K562 (cell line): ENCODE data around the gene CLCN1. TPM values are rescaled to one million over a fixed set of nuclear protein-coding genes. Genes with fewer than 3 reads are reported as not detected.
A peak's percentile ranks its signal among the peaks of the same experiment; 100 is the strongest.

ENCODE experiments used
- MAZ ChIP-seq, 2 experiments: fragments of 450-650 bp in 1 of 2; sonication (generic) in 1 of 2; formaldehyde crosslinking; IDR thresholded peaks in 1 of 2; conservative IDR thresholded peaks in 1 of 2; 2 replicates each; pipeline versions ENCODE4 v1.4.0 to v1.5.0; 2020; ENCODE audit warnings: mild to moderate bottlenecking in 1 of 2, missing genetic modification reagents in 1 of 2
- SMARCA4 ChIP-seq: fragments of 450-650 bp; IDR thresholded peaks from 2 replicates; pipeline ENCODE4 v1.6.1; 2016
- SNIP1 ChIP-seq: fragments of 450-650 bp; IDR thresholded peaks from 2 replicates; pipeline ENCODE4 v1.7.1; 2017; ENCODE audit warnings: low read depth, mild to moderate bottlenecking
- ZNF239 ChIP-seq: fragments of 250-450 bp; sonication (Bioruptor Pico); IDR thresholded peaks from 2 replicates; pipeline ENCODE4 v1.4.0; 2020; ENCODE audit warnings: mild to moderate bottlenecking
- polyA plus RNA-seq, 8 experiments: library from polyadenylated mRNA; depleted of rRNA in 4 of 8; stranded (reverse) in 5 of 8; unstranded in 3 of 8; fragments of >200 nt; fragmentation: Nextera tagmentation in 2 of 8; fragmentation: Illumina TruSeq in 1 of 8; extraction: Ambion mirVana in 2 of 8; extraction: Trizol in 1 of 8; gene quantifications; 2 replicates each; pipeline versions ENCODE4 v1.2.1 to v1.2.3, GENCODE V29; 2011 to 2014; ENCODE audit warnings: inconsistent platforms in 1 of 8, missing spikeins in 1 of 8
- total RNA-seq, 7 experiments: library from RNA; depleted of rRNA in 6 of 7; stranded (reverse); fragments of >200 nt in 6 of 7; fragmentation: Illumina TruSeq in 2 of 7; extraction: Trizol in 2 of 7; gene quantifications; 2 replicates each; pipeline versions ENCODE4 v1.2.1 to v1.2.3, GENCODE V29; 2011 to 2021; ENCODE audit warnings: low replicate concordance in 1 of 7
- TF ChIP-seq, protein P1 (sequence below): fragments of 250-450 bp; sonication (Bioruptor Pico); IDR thresholded peaks from 2 replicates; pipeline ENCODE4 v1.4.0; 2020
- TF ChIP-seq, protein P2 (sequence below), 2 experiments: fragments of 450-650 bp in 1 of 2; sonication (generic) in 1 of 2; formaldehyde crosslinking in 1 of 2; IDR thresholded peaks in 1 of 2; conservative IDR thresholded peaks in 1 of 2; 2 replicates each; pipeline versions ENCODE4 v1.6.1 to v1.8.1; 2016 to 2023; ENCODE audit warnings: mild to moderate bottlenecking in 2 of 2, moderate library complexity in 2 of 2, inconsistent platforms in 1 of 2, missing genetic modification reagents in 1 of 2

CLCN1 gene
- total and polyA plus RNA-seq, 9 of the 15 experiments (the other 6 are each of a cell fraction or from before 2014, with no cell fraction given) = 0.01 to 0.11 (median 0.04) TPM; not detected in 4

GRCh38 chr7:143295870-143296269 is 20.0 kb upstream of the CLCN1 start (continued):
- TF ChIP-seq, protein P1, sequence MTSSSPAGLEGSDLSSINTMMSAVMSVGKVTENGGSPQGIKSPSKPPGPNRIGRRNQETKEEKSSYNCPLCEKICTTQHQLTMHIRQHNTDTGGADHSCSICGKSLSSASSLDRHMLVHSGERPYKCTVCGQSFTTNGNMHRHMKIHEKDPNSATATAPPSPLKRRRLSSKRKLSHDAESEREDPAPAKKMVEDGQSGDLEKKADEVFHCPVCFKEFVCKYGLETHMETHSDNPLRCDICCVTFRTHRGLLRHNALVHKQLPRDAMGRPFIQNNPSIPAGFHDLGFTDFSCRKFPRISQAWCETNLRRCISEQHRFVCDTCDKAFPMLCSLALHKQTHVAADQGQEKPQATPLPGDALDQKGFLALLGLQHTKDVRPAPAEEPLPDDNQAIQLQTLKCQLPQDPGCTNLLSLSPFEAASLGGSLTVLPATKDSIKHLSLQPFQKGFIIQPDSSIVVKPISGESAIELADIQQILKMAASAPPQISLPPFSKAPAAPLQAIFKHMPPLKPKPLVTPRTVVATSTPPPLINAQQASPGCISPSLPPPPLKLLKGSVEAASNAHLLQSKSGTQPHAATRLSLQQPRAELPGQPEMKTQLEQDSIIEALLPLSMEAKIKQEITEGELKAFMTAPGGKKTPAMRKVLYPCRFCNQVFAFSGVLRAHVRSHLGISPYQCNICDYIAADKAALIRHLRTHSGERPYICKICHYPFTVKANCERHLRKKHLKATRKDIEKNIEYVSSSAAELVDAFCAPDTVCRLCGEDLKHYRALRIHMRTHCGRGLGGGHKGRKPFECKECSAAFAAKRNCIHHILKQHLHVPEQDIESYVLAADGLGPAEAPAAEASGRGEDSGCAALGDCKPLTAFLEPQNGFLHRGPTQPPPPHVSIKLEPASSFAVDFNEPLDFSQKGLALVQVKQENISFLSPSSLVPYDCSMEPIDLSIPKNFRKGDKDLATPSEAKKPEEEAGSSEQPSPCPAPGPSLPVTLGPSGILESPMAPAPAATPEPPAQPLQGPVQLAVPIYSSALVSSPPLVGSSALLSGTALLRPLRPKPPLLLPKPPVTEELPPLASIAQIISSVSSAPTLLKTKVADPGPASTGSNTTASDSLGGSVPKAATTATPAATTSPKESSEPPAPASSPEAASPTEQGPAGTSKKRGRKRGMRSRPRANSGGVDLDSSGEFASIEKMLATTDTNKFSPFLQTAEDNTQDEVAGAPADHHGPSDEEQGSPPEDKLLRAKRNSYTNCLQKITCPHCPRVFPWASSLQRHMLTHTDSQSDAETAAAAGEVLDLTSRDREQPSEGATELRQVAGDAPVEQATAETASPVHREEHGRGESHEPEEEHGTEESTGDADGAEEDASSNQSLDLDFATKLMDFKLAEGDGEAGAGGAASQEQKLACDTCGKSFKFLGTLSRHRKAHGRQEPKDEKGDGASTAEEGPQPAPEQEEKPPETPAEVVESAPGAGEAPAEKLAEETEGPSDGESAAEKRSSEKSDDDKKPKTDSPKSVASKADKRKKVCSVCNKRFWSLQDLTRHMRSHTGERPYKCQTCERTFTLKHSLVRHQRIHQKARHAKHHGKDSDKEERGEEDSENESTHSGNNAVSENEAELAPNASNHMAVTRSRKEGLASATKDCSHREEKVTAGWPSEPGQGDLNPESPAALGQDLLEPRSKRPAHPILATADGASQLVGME (CRISPR knock-in tag) = no peak
- TF ChIP-seq SMARCA4 (peak; percentile 58; the same call in 1 of the 2 replicates), MAZ (CRISPR knock-in tag; conservative IDR thresholded peaks at IDR 0.05 in 1 of 2, IDR thresholded peaks at IDR 0.05 in 1 of 2) (no peak), ZNF239 (CRISPR knock-in tag) (no peak), SNIP1 (no peak)
- TF ChIP-seq, protein P2, sequence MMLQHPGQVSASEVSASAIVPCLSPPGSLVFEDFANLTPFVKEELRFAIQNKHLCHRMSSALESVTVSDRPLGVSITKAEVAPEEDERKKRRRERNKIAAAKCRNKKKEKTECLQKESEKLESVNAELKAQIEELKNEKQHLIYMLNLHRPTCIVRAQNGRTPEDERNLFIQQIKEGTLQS (IDR thresholded peaks at IDR 0.05) = peak; percentile 69
- TF ChIP-seq, protein P2 (CRISPR knock-in tag; conservative IDR thresholded peaks at IDR 0.05) = no peak
